NCI-H774 (cell line): ENCODE data around the gene TAS2R20.
"Not testable (repeated sequence)": the region's sequence is repeated elsewhere in the genome, so short reads cannot be mapped to it uniquely, and the experiment has no call there.

Experiments used
- DNase-seq: peaks from one replicate; lab custom pipeline; 2025; lab: John Stamatoyannopoulos, UW

TAS2R20 gene, protein sequence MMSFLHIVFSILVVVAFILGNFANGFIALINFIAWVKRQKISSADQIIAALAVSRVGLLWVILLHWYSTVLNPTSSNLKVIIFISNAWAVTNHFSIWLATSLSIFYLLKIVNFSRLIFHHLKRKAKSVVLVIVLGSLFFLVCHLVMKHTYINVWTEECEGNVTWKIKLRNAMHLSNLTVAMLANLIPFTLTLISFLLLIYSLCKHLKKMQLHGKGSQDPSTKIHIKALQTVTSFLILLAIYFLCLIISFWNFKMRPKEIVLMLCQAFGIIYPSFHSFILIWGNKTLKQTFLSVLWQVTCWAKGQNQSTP

DNA sequence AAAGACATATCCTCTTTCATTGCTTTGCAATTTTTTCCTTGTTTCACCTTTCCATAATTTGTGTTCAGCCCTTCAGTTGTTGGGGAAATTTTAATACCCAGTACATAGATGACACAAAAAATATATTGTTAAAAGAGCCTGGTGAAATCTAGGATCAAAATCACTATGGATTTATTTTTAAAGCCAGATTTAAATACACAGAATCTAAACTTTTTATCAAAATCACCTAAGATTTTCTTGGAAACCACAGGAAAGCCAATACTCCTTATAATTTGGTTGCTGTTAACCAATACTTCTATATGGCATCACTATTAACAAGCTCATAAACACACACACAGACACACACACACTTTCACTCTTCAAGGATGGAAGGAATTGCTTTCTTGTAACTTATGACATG is at the start of gene TAS2R20:
TAS2R20 (minus strand) TSS at position 101 of the 400 bp plus-strand sequence. CDS start 429 bp downstream, outside the sequence.
- DNase-seq: no peak

DNA sequence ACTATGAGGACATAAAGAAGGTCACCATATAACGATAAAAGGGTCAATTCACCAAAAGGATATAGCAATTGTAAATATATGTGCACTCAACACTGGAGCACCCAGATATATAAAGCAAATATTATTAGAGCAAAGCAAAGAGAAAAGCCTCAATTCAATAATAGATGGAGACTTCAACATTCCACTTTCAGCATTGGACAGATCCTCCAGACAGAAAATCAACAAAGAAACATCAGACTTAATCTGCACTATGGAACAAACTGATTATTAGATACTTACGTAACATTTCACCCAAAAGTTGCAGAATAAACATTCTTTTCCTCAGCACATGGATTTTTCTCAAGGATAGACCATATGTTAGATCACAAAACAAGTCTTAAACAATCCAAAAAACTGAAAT is 43.3 kb upstream of the TAS2R20 start:
- DNase-seq: not testable (repeated sequence)

DNA sequence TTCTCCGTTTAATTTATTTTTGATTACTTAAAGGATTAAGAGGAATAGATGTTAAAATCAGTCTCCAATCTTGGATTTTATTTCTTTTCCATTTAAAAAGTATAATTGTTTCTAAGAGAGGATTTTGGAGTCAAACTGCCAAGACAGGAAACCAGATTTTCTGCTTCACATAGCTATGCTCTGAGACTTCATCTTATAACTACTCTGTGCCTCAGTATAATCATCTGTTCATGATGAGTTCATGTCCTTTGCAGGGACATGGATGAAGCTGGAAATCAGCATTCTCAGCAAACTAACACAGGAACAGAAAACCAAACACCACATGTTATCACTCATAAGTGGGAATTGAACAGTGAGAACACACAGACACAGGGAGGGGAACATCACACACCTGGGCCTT is 42.1 kb upstream of the TAS2R20 start:
- DNase-seq: no peak

DNA sequence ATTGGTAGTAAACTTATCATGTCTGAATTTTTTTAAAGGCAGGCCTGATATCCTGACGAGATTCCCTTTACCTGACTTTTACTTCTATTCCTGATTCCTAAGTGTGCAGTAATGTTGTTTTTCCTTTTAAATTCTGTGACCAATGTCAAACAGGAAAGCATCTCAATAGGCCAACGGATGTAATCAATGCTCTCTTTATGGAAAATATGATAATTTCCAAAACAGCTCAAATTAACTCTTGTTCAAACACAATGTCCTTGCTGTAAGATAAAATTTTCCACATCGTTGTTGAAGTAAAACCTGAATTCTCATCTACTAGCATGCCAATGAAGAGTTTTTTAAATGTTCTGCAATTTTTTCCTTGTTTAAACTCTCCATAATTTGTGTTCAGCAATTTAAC is 41.1 kb upstream of the TAS2R20 start:
- DNase-seq: no peak

DNA sequence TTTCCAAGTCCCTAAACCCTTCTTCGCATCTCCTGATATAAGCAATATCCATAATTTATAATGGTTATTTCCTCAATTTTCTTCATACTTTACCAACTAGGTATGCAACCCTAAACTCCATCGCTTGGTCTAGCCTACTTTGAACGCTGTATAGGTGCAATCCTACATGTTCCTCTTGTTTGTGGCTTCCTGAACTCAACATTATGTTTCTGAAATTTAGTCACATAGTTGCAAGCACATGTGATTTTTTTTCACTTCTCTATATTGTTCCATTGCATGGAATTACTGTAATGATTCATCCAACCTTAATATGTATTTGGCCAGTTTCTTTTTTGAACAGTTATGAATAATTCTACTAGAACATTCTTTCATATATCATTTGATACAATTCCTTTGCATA is 35.9 kb upstream of the TAS2R20 start:
- DNase-seq: not testable (repeated sequence)

DNA sequence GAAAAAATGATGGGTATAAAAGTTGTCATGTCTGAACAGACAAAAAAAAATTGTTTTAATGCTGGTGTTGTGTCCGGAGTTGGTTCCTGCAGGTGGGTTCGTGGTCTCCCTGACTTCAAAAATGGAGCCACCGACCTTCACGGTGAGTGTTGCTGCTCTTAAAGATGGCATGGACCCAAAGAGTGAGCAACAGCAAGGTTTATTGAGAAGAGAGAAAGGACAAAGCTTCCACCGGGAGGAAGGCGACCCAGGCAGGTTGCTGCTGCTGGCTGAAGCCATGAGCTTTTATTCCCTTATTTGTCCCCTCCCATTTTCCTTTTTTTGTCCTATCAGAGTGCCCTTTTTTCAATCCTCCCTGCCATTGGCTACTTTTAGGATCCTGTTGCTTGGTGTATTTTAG is 33.2 kb upstream of the TAS2R20 start, which contains the start of gene TAS2R31:
TAS2R31 (minus strand) TSS at position 101 of the 400 bp plus-strand sequence; CDS start at position 29, 72 bp downstream.
- DNase-seq: no peak

DNA sequence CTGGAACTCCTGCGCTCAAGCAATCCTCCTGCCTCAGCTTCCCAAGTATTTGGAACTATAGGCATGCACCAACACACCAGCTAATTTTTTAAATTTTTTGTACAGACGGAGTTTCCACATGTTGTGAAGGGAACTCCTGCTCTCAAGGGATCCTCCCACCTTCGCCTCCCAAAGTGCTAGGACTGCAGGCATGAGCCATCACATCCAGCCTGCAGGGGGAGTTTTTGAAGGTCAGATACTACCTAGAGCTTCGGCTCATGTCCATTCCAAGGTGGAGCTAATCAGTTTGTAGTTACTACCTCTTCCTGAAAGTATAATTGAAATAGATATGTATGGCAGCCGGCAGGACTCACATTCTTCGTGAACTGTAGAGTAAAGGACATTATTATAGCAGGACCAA is 28.0 kb upstream of the TAS2R20 start:
- DNase-seq: no peak

DNA sequence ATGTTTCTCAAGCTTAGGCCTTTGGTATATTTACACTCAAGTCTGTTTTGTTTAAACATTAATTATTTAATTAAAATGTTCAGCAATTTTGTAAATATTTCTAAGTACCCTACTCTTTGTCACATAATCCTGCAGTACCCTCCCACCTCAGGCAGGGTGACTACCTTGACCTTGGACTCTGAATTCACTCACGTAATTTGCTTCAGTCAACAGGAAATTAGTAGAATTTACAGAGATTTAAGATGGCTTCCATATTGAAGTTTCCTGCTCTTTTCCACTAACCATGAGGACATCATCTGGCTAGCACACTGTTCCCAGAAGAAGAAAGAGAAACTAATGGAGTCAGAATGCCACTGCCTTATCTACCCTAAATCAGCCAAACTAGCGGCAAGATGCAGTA is 25.3 kb upstream of the TAS2R20 start:
- DNase-seq: no peak

DNA sequence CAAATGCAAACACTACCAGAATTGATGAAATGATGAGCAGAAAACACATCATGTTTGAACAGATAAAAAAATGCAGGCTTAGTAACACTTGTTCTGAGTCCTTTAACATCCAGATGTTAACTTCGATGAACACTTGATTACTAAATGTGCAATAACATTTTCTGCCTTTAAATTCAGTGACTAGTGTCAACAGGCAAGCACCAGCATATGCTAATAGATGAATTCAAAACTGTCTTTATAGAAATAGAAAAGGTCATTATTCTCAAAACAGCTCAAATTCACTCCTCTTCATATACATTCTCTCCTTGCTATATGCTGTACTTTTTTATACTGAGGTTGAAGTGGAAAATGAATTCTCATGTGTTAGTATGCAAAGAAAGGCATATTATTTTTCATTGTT is 24.4 kb upstream of the TAS2R20 start, which contains the start of gene TAS2R19:
TAS2R19 (minus strand) TSS at position 101 of the 400 bp plus-strand sequence; CDS start at position 52, 49 bp downstream.
- no peak for DNase-seq

DNA sequence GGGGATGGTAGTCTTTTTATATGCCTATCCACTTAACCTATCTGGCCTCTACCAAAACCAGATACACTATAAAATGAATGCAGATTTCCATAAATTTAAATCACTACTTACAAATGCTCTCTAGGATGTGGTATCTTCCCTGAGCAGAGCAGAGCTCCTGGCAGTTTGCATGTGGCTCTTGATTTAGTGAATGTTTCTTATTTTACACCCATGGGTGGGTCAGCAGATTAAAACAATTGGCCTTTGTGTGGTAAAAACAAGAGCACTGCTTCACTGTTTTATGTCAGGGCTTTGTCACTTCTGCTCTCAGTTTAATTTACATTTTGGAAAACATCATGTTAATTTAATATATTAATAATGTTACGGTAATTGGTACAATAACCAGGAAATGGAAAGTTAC is 18.8 kb upstream of the TAS2R20 start:
- DNase-seq: no peak

DNA sequence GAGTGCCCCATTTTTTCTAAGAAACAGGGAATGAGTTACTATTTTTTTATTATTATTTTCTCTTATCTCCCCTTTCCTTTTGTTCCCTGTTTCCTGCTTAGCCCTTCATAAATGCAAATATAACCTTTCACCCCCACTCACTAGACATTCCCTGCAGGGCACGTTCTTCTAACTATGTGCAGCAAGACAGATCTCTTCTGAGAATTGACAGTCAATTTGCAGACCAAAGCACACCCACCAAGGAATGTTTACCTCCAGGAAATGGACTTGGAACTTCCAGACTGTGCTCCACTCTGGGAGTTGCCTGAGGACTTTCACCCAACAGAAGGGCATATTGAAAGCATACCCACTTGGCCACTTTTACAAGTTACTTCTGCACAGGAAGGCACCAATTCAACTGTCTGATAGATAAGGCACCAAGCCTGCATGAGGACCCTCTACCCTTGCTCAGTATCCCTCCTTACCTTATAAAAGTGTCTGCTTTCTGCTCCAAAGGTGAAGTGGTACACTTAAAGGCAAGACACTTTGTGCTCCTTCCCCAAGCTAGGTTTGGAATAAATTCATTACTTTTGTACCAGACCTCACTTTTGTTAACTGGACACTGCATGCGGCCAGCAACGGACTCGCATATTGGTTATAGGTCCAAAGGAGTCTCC is 17.8 kb upstream of the TAS2R20 start:
- DNase-seq: no peak

DNA sequence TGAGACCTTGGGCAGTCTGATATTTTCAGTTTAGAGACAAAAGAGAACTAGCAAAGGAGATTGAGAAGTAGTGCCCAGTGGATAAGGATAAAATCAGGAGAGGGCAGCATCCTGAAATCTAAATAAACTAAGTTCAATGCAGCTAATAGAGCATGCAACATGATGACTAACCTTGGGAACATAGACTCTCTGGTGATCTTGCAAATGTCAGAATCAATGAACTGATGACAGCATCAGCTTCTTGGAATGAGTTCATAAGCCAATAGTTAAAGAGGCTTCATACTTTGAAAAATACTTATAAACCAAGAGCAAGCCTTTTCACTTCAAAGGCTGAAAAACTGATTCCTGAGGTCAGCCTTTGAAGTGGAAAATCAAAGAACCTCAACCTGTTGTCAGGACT is 16.1 kb upstream of the TAS2R20 start:
- DNase-seq: no peak

DNA sequence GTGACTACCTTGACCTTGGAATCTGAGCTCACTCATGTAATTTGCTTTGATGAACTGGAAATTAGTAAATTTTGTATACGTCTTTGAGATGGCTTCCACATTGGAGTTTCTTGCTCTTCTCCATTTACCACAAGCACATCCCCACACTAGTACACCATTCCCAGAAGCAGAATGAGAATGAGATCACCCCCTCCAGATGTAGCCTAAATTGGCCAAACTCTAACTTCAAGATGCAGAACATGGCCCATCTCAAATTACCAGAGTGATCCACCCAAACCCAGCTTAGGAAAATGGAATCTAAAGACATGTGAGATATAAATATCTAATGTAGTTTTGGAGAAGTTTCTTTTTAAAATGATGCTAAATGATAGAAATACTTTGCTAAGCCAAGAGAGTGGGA is 9.5 kb upstream of the TAS2R20 start:
- no peak for DNase-seq

DNA sequence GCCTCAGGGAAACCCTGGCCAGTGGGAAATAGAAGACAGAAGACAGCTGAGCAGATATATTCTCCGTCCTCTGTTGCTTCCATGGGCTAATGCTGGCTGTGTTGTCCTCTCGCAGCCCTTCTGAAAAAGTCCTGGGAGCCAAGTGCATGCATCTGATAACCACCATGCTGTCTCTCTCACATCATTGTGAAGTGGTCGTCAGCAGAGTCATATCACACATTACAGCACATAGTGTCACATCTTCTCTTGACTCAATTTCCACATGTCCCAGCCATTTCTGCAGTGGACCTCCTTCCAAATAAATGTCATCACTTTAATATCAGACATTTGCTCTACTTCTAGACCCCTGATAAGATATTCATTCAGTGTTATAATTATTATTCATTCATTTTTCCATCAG is 3.8 kb downstream of the TAS2R20 start:
- DNase-seq: no peak

DNA sequence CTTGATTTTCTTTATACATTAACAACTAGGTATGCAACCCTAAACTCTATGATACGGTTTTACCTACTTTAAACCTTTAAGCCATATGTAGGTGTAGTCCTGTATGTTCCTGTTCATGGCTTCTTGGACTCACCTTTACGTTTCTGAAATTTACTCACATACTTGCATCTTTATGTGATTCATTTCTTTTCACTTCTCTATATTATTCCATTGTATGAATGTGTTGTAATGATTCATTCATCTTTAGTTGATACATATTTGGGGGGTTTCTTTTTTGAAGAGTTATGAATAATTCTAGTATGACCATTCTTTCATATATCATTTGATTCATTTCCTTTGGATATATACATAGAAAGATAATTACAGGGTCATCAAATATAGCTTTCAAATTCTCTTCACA is 9.0 kb downstream of the TAS2R20 start:
- no peak for DNase-seq

DNA sequence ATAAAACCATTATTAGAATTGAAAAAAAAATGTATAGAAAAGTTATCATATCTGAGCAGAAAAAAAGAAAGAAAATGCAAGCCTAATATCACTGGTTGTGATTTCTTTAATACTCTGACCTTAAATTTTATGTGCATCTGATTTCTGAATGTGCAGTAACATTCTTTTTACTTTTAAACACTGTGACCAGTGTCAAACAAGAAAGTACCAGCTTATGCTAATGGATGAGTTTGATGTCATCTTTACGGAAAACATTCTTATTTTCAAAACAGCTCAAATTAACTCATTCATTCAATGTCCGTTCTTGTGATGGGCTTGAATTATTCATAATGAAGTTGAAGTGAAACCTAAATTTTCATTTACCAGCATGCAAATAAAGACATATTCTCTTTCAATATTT is 11.3 kb downstream of the TAS2R20 start, which contains the start of gene TAS2R50:
TAS2R50 (minus strand) TSS at position 101 of the 400 bp plus-strand sequence; CDS start at position 49, 52 bp downstream.
- DNase-seq: no peak

DNA sequence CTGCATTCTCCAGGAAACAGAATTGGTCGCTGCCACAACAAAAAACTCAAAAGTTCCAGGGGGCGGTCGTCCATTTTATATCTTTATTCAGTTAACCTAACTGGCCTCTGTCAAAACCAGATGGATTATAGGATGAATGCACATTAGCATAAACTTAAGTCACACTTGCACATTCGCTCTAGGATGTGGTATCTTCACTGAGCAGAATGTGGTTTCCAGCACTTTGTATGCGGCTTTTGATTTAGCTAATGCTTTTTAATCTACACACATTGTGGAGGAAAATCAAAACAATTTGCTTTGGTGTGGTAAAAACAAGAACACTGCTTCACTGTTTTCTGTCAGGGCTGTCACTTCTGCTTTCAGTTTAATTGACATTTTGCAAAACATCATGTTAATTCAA is 15.9 kb downstream of the TAS2R20 start:
- DNase-seq: no peak

DNA sequence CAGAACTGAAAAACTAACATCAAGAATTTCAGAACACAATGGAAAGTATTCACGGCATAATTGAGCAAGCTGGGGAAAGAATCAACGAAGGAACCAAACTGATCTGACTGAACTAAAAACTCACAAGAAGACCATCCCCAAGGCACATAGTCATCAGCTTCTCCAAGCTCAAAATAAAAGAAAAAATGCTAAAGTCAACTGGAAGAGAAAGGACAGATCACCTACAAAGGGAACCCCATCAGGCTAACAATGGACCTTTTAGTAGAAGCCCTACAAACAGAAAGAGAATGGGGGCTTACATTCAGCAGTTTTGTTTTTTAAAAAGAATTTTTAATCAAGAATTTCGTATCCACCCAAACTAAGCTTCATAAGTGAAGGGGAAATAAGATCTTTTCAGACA is 23.1 kb downstream of the TAS2R20 start:
- DNase-seq: no peak

DNA sequence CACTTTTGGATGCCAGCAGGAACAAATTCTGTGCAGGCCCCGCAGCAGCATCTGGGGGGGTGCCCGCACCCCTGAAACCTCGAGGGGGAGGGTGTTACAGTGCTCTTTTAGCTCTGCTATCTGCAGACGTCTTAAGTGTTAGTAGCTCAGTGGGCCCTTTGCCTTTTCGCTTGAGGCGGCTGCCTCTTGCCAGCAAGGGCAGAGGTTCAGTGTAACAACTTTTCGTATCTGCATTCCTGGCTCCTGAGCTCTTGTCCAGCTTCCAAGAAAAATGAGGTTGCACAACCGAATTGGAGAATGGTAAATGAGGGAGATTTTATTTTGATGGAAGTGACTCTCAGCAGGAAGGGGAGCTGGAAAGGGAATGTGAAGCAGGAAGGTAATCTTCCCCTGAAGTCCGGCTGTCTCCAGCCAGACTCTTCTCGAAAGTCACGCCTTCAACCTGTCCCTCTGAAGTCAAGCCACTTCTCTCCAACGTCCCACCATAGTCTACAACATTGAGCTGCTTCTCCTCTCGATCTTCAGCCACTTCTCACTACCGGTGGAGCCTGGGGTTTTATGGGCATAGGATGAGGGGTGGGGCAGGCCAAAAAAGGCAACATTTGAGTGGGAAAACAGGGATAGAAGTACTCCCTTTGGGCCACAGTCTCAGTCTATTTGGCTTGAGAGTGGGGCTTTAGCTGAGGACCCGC is 29.2 kb downstream of the TAS2R20 start:
- no peak for DNase-seq

DNA sequence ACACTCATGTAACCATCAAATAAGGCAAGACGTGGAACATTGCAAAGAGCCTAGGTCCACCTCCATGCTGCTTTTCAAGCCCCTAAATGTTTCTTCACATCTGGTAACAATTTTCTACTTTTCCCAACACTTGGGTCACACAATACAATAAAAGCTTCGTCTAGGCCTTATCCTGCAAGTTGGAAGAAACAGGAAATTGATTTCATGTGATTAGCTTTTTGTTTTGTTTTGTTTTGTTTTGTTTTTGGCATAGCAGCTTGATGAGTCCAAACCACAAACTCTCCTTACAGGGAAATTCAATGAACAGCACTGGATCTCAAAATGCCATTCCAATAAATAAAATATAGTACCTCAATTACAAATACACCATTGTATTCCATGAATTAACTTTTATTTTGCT is 30.7 kb downstream of the TAS2R20 start:
- DNase-seq: no peak

DNA sequence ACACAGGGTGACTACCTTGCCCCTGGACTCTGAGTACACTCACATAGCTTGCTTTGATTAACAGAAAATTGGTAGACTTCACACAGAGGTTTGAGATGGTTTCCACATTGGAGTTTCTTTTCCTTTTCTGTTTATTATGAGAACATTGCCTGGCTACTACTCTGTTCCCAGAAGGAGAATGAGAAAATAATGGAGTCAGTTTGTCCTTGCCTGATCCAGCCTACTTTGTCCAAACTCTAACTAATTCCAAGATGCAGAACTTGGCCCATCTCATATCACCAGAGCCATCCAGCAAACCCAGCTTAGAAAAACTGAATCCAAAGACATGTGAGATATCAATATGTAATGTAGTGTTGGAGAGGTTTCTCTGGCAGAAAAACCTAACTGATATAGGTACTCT is 31.8 kb downstream of the TAS2R20 start:
- no peak for DNase-seq

DNA sequence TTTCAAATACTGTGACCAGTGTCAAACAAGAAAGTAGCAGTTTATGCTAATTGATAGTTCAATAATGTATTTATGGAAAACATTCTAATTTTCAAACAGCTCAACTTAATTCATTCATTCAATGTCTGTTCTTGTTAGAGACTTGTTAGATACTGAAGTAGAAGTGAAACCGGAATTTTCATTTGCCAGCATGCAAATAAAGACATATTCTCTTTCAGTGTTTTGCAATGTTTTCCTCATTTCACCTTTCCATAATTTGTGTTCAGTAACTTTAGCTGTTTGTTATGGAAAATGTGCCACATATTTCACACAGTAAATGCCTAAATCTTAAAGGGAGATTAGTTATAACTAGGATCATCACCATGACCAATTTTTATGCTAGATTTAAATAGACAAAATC is 32.6 kb downstream of the TAS2R20 start:
- no peak for DNase-seq

DNA sequence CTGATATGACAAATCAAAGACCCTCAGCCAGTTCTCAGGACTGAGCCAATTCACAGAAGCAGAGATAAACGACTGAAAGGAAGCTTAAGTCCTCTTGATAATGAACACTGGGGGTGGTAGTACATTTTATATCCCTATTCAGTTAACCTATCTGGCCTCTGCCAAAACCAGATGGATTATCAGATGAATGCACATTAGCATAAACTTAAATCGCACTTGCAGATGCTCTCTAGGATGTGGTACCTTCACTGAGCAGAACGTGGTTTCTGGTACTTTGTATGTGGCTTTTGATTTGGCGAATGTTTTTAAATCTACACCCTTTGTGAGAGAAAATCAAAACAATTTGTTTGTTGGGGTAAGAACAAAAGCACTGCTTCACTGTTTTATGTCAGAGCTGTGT is 37.9 kb downstream of the TAS2R20 start:
- no peak for DNase-seq
